ENCODE results near the gene MAN1A1. TPM values are rescaled to one million over a fixed set of nuclear protein-coding genes. Genes with fewer than 3 reads are reported as not detected.

The MAN1A1 gene
- total RNA-seq: 1 to 10 TPM; 7.6 to 7.9 TPM

GRCh38 chr6:119349361-119350201 is at the start of gene MAN1A1:
TSS of gene MAN1A1 (minus strand) at chr6:119349761. CDS start at chr6:119349065, 696 bp downstream.

